Small intestine (tissue), 7 donors: ENCODE measurements around the gene P2RY2. TPM values are rescaled to one million over a fixed set of nuclear protein-coding genes. Genes with fewer than 3 reads are reported as not detected.

Experiments
- DNase-seq, 2 donors: peaks; one replicate each; pipeline versions ENCODE4 v3.0.0 to v3.0.0-alpha.2; 2013
- FAIRE-seq: peaks from 2 replicates; lab custom pipeline; 2012; peaks lifted over from hg19 to GRCh38; lab: Jason Lieb, UNC
- H3K27ac ChIP-seq, 3 donors: one replicate each; pipeline ENCODE4 v1.5.1; 2013; ENCODE audit warnings: low read length in 2 of 3, mild to moderate bottlenecking in 2 of 3, control low read depth in 1 of 3, inconsistent platforms in 1 of 3, low read depth in 1 of 3, moderate library complexity in 1 of 3
- H3K27me3 ChIP-seq, 3 donors: one replicate each; pipeline ENCODE4 v1.6.1; 2013; ENCODE audit warnings: low read length in 3 of 3, inconsistent platforms in 1 of 3; ENCODE audit not compliant: control insufficient read depth in 3 of 3, insufficient read depth in 3 of 3
- H3K36me3 ChIP-seq, 3 donors: one replicate each; pipeline ENCODE4 v1.6.1; 2013; ENCODE audit warnings: low read length in 3 of 3, inconsistent platforms in 1 of 3, low read depth in 1 of 3, mild to moderate bottlenecking in 1 of 3, moderate library complexity in 1 of 3; ENCODE audit not compliant: control insufficient read depth in 3 of 3, insufficient read depth in 2 of 3
- H3K4me1 ChIP-seq, 3 donors: one replicate each; pipeline ENCODE4 v1.6.1; 2013; ENCODE audit warnings: low read length in 2 of 3, inconsistent platforms in 1 of 3, low read depth in 1 of 3, mild to moderate bottlenecking in 1 of 3, moderate library complexity in 1 of 3; ENCODE audit not compliant: control insufficient read depth in 3 of 3, insufficient read depth in 2 of 3
- H3K4me3 ChIP-seq, 3 donors: one replicate each; pipeline ENCODE4 v1.5.1; 2013; ENCODE audit warnings: low read length in 3 of 3, control low read depth in 1 of 3, inconsistent platforms in 1 of 3, low read depth in 1 of 3, mild to moderate bottlenecking in 1 of 3, moderate library complexity in 1 of 3
- H3K9me3 ChIP-seq, 2 donors: one replicate each; pipeline ENCODE4 v1.6.1; 2013; ENCODE audit warnings: low read depth in 1 of 2, low read length in 1 of 2; ENCODE audit not compliant: control insufficient read depth in 2 of 2, insufficient read depth in 1 of 2
- WGBS, 3 donors: extraction: QIAGEN DNeasy Blood & Tissue Kit; methylation state at CpG; one replicate each; pipeline ENCODE4 v1.1.7; 2013; 5-methylcytosine and 5-hydroxymethylcytosine counted together
- polyA plus RNA-seq, 4 donors: library from polyadenylated mRNA; stranded (reverse) in 3 of 4; unstranded in 1 of 4; fragments of 200-250 nt in 3 of 4; fragments of 120-200 nt in 1 of 4; gene quantifications; one replicate each; pipeline versions ENCODE4 v1.2.1 to v1.2.3, GENCODE V29; 2013
- donor health status: healthy with polysubstance abuse.
- donor health status: control.
- donor health status: control.
- donor health status: Bipolar disorder and iron deficiency.
- donor health status: healthy.

The P2RY2 gene
- polyA plus RNA-seq, 4 donors, result 4.1 to 7.4 (median 5.6) TPM

GRCh38 chr11:73184953-73185671, 33.0 kb upstream of the P2RY2 start:
- peaks cover 0 to 4% (median 0%) of the 10 kb centered on the region in 3 donors for H3K27me3 ChIP-seq
- no peak overlapping the region for H3K27ac ChIP-seq
- no peaks in the 10 kb centered on the region for H3K9me3 ChIP-seq
- no peak overlapping the region for H3K4me3 ChIP-seq
- H3K4me1 ChIP-seq, result peaks cover 0 to 9% (median 5%) of the 10 kb centered on the region in 3 donors
- 30 to 38% (median 35%) methylated on average over 18 of the region's 18 CpGs for WGBS, 3 donors
- DNase-seq, result peak; percentile 74 to 77
- no peak for FAIRE-seq
- H3K36me3 ChIP-seq, result no peaks in the 10 kb centered on the region

GRCh38 chr11:73185680-73186293, 32.3 kb upstream of the P2RY2 start:
- Histone ChIP-seq H3K4me3 (no peak overlapping the region), H3K36me3 (no peaks in the 10 kb centered on the region), H3K9me3 (no peaks in the 10 kb centered on the region), H3K27ac (no peak overlapping the region), H3K27me3 (peaks cover 0 to 4% (median 0%) of the 10 kb centered on the region in 3 donors), H3K4me1 (peaks cover 0 to 9% (median 5%) of the 10 kb centered on the region in 3 donors)
- WGBS, 3 donors, result 68 to 72% (median 71%) methylated on average over 13 of the region's 13 CpGs
- FAIRE-seq (no peak), DNase-seq (no peak)

GRCh38 chr11:73186294-73186850, 31.7 kb upstream of the P2RY2 start:
- FAIRE-seq, result no peak
- WGBS, 3 donors, result 69 to 76% (median 71%) methylated on average over 10 of the region's 10 CpGs

GRCh38 chr11:73186886-73187285, 31.2 kb upstream of the P2RY2 start:
- no peak overlapping the region for H3K27ac ChIP-seq
- H3K4me3 ChIP-seq, result no peak overlapping the region
- H3K9me3 ChIP-seq, result no peaks in the 10 kb centered on the region
- H3K27me3 ChIP-seq, result peaks cover 0 to 4% (median 0%) of the 10 kb centered on the region in 3 donors
- H3K36me3 ChIP-seq, result no peaks in the 10 kb centered on the region
- 48 to 59% (median 57%) methylated on average over 4 of the region's 4 CpGs for WGBS, 3 donors
- no peak for FAIRE-seq
- H3K4me1 ChIP-seq, result peaks cover 0 to 9% (median 5%) of the 10 kb centered on the region in 3 donors
- DNase-seq, result no peak

More at GRCh38 chr11:73186294-73186850, 31.7 kb upstream of the P2RY2 start:
- Histone ChIP-seq H3K4me1 (peaks cover 0 to 9% (median 5%) of the 10 kb centered on the region in 3 donors), H3K9me3 (no peaks in the 10 kb centered on the region), H3K36me3 (no peaks in the 10 kb centered on the region), H3K4me3 (no peak overlapping the region), H3K27me3 (peaks cover 0 to 4% (median 0%) of the 10 kb centered on the region in 3 donors), H3K27ac (no peak overlapping the region)
- DNase-seq, result no peak

- FAIRE-seq, result no peak
- DNase-seq, result no peak
- peaks cover 0 to 8% (median 4%) of the 10 kb centered on the region in 3 donors for H3K4me1 ChIP-seq
- H3K36me3 ChIP-seq, result no peaks in the 10 kb centered on the region
- H3K27me3 ChIP-seq, result peaks cover 0 to 4% (median 0%) of the 10 kb centered on the region in 3 donors
- no peak overlapping the region for H3K4me3 ChIP-seq
- no peak overlapping the region for H3K27ac ChIP-seq
- no peaks in the 10 kb centered on the region for H3K9me3 ChIP-seq
- WGBS, 3 donors, result 85 to 90% (median 86%) methylated on average over 1 of the region's 1 CpG
These were observed 30.2 kb upstream of the P2RY2 start for GRCh38 chr11:73187854-73188253.

GRCh38 chr11:73188301-73188700, 29.8 kb upstream of the P2RY2 start:
- WGBS, 3 donors, result 70 to 92% (median 73%) methylated on average over 4 of the region's 4 CpGs
- Histone ChIP-seq H3K27ac (no peak overlapping the region), H3K36me3 (no peaks in the 10 kb centered on the region), H3K4me1 (peaks cover 0 to 9% (median 0%) of the 10 kb centered on the region in 3 donors), H3K9me3 (no peaks in the 10 kb centered on the region), H3K27me3 (peaks cover 0 to 4% (median 0%) of the 10 kb centered on the region in 3 donors), H3K4me3 (no peak overlapping the region)
- no peak for FAIRE-seq
- DNase-seq, result no peak

GRCh38 chr11:73189315-73189714, 28.8 kb upstream of the P2RY2 start:
- WGBS, 3 donors, result 61 to 78% (median 77%) methylated on average over 8 of the region's 8 CpGs
- H3K36me3 ChIP-seq, result no peaks in the 10 kb centered on the region
- no peak overlapping the region for H3K4me3 ChIP-seq
- H3K9me3 ChIP-seq, result no peaks in the 10 kb centered on the region
- peaks cover 2 to 9% (median 5%) of the 10 kb centered on the region in 3 donors for H3K4me1 ChIP-seq
- peak overlapping the region in 1 of 3 donors; percentile 11 for H3K27ac ChIP-seq
- FAIRE-seq (no peak), DNase-seq (no peak)
- H3K27me3 ChIP-seq, result peaks cover 0 to 4% (median 0%) of the 10 kb centered on the region in 3 donors

- H3K4me1 ChIP-seq, result peaks cover 2 to 10% (median 9%) of the 10 kb centered on the region in 3 donors
- no peaks in the 10 kb centered on the region for H3K36me3 ChIP-seq
- H3K27ac ChIP-seq, result no peak overlapping the region
- DNase-seq, result no peak
- FAIRE-seq, result no peak
- peaks cover 0 to 4% (median 0%) of the 10 kb centered on the region in 3 donors for H3K27me3 ChIP-seq
- H3K4me3 ChIP-seq, result no peak overlapping the region
- H3K9me3 ChIP-seq, result no peaks in the 10 kb centered on the region
- WGBS, 3 donors, result 71 to 74% (median 73%) methylated on average over 5 of the region's 5 CpGs
These were observed 28.1 kb upstream of the P2RY2 start for GRCh38 chr11:73189723-73190556.
